ENCODE results near the gene C1QA.

DNA sequence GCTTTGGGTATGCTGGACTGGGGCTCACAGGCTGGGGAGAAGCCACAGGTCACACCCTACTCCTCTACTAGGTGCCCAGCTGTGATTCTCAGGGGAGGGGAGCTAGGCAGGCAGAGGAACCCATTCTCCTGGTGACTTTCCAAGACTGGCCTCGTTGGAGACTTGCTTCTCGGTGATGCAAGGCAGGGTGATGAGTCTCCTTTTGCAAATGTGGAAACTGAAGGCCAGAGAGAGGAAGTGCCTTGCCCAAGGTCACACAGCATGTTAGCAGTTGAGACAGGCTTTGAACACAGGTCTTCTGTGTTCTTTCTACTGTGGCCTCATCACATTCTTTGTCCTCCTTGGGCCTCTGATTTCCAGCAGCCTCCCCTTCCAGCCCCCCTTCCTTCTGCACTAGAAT, 20.5 kb upstream of the C1QA start:
- TF ChIP-seq OSR1 (CRISPR knock-in tag; IDR thresholded peaks at IDR 0.05): no peak
- TF ChIP-seq GLIS3 (CRISPR knock-in tag; IDR thresholded peaks at IDR 0.05): no peak
- no peak for TF ChIP-seq ZNF8 (CRISPR knock-in tag; IDR thresholded peaks at IDR 0.05)
- TF ChIP-seq RARB (CRISPR knock-in tag; IDR thresholded peaks at IDR 0.05): no peak
- TF ChIP-seq, protein P1, sequence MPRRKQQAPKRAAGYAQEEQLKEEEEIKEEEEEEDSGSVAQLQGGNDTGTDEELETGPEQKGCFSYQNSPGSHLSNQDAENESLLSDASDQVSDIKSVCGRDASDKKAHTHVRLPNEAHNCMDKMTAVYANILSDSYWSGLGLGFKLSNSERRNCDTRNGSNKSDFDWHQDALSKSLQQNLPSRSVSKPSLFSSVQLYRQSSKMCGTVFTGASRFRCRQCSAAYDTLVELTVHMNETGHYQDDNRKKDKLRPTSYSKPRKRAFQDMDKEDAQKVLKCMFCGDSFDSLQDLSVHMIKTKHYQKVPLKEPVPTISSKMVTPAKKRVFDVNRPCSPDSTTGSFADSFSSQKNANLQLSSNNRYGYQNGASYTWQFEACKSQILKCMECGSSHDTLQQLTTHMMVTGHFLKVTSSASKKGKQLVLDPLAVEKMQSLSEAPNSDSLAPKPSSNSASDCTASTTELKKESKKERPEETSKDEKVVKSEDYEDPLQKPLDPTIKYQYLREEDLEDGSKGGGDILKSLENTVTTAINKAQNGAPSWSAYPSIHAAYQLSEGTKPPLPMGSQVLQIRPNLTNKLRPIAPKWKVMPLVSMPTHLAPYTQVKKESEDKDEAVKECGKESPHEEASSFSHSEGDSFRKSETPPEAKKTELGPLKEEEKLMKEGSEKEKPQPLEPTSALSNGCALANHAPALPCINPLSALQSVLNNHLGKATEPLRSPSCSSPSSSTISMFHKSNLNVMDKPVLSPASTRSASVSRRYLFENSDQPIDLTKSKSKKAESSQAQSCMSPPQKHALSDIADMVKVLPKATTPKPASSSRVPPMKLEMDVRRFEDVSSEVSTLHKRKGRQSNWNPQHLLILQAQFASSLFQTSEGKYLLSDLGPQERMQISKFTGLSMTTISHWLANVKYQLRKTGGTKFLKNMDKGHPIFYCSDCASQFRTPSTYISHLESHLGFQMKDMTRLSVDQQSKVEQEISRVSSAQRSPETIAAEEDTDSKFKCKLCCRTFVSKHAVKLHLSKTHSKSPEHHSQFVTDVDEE (CRISPR knock-in tag; IDR thresholded peaks at IDR 0.05): no peak
- no peak for TF ChIP-seq SNAI2 (CRISPR knock-in tag; IDR thresholded peaks at IDR 0.05)
- TF ChIP-seq, protein P2, sequence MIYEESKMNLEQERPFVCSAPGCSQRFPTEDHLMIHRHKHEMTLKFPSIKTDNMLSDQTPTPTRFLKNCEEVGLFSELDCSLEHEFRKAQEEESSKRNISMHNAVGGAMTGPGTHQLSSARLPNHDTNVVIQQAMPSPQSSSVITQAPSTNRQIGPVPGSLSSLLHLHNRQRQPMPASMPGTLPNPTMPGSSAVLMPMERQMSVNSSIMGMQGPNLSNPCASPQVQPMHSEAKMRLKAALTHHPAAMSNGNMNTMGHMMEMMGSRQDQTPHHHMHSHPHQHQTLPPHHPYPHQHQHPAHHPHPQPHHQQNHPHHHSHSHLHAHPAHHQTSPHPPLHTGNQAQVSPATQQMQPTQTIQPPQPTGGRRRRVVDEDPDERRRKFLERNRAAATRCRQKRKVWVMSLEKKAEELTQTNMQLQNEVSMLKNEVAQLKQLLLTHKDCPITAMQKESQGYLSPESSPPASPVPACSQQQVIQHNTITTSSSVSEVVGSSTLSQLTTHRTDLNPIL (CRISPR knock-in tag; IDR thresholded peaks at IDR 0.05; ENCODE audit: low read depth): no peak
- TF ChIP-seq, protein P3, sequence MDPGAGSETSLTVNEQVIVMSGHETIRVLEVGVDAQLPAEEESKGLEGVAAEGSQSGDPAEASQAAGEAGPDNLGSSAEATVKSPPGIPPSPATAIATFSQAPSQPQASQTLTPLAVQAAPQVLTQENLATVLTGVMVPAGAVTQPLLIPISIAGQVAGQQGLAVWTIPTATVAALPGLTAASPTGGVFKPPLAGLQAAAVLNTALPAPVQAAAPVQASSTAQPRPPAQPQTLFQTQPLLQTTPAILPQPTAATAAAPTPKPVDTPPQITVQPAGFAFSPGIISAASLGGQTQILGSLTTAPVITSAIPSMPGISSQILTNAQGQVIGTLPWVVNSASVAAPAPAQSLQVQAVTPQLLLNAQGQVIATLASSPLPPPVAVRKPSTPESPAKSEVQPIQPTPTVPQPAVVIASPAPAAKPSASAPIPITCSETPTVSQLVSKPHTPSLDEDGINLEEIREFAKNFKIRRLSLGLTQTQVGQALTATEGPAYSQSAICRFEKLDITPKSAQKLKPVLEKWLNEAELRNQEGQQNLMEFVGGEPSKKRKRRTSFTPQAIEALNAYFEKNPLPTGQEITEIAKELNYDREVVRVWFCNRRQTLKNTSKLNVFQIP (CRISPR knock-in tag; IDR thresholded peaks at IDR 0.05; ENCODE audit: borderline replicate concordance, low read depth): no peak
- TF ChIP-seq ARNTL (CRISPR knock-in tag; IDR thresholded peaks at IDR 0.05; ENCODE audit: borderline replicate concordance, low read depth): no peak
- TF ChIP-seq ZFP3 (CRISPR knock-in tag; IDR thresholded peaks at IDR 0.05): no peak
- no peak for TF ChIP-seq BACH2 (CRISPR knock-in tag; IDR thresholded peaks at IDR 0.05; ENCODE audit: borderline replicate concordance)
- TF ChIP-seq, protein P4, sequence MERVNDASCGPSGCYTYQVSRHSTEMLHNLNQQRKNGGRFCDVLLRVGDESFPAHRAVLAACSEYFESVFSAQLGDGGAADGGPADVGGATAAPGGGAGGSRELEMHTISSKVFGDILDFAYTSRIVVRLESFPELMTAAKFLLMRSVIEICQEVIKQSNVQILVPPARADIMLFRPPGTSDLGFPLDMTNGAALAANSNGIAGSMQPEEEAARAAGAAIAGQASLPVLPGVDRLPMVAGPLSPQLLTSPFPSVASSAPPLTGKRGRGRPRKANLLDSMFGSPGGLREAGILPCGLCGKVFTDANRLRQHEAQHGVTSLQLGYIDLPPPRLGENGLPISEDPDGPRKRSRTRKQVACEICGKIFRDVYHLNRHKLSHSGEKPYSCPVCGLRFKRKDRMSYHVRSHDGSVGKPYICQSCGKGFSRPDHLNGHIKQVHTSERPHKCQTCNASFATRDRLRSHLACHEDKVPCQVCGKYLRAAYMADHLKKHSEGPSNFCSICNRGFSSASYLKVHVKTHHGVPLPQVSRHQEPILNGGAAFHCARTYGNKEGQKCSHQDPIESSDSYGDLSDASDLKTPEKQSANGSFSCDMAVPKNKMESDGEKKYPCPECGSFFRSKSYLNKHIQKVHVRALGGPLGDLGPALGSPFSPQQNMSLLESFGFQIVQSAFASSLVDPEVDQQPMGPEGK (CRISPR knock-in tag; IDR thresholded peaks at IDR 0.05; ENCODE audit: borderline replicate concordance): no peak
